CD4-positive, alpha-beta T cell (primary cell): ENCODE data around the gene IFITM5. TPM values are rescaled to one million over a fixed set of nuclear protein-coding genes. Genes with fewer than 3 reads are reported as not detected.
"Not testable (repeated sequence)": the region's sequence is repeated elsewhere in the genome, so short reads cannot be mapped to it uniquely, and the experiment has no call there.

Experiments used
- ATAC-seq: fragments of 200-7000 bp; cut with Tn5 transposase; one replicate; pipeline ENCODE4 v1.10.0; 2022; ENCODE audit warnings: mild to moderate bottlenecking; ENCODE audit not compliant: poor library complexity
- CTCF ChIA-PET: fragments of 350-600 bp; sonication (Branson Sonifier 250); formaldehyde crosslinking; loops from one replicate; lab custom pipeline; 2021; ENCODE audit warnings: antibody characterized with exemption, inconsistent platforms; lab: Charles Lee
- POLR2A ChIA-PET: fragments of 350-600 bp; sonication (Branson Sonifier 250); formaldehyde crosslinking; loops from one replicate; lab custom pipeline; 2021; ENCODE audit warnings: antibody characterized with exemption, inconsistent platforms; lab: Charles Lee
- DNase-seq, 14 experiments: peaks; one replicate each; pipeline ENCODE4 v3.0.0-alpha.2; 2013 to 2020; ENCODE audit warnings: mixed read lengths in 2 of 14
- H3K27ac ChIP-seq, 2 donors: one replicate each; pipeline versions ENCODE4 v1.5.1 to v1.7.0; 2013; ENCODE audit warnings: low read length in 2 of 2, low read depth in 1 of 2, mild to moderate bottlenecking in 1 of 2
- H3K27me3 ChIP-seq, 2 experiments: 1 replicate in 1 of 2; 2 replicates in 1 of 2; pipeline versions ENCODE4 v1.6.1 to v1.7.0; 2013; ENCODE audit warnings: low read length in 2 of 2, control low read depth in 1 of 2, mild to moderate bottlenecking in 1 of 2, moderate library complexity in 1 of 2; ENCODE audit not compliant: insufficient read depth in 2 of 2, control insufficient read depth in 1 of 2
- H3K36me3 ChIP-seq: one replicate; pipeline ENCODE4 v1.6.1; 2013; ENCODE audit warnings: low read length, control low read depth; ENCODE audit not compliant: insufficient read depth
- H3K4me1 ChIP-seq: one replicate; pipeline ENCODE4 v1.6.1; 2013; ENCODE audit warnings: low read length, control low read depth; ENCODE audit not compliant: insufficient read depth
- H3K4me3 ChIP-seq: one replicate; pipeline ENCODE4 v1.5.1; 2013; ENCODE audit warnings: mild to moderate bottlenecking, low read length, moderate library complexity
- H3K9me3 ChIP-seq, 2 experiments: 1 replicate in 1 of 2; 2 replicates in 1 of 2; pipeline versions ENCODE4 v1.6.1 to v1.7.0; 2013; ENCODE audit warnings: low read length in 2 of 2, mild to moderate bottlenecking in 2 of 2, control low read depth in 1 of 2, moderate library complexity in 1 of 2; ENCODE audit not compliant: control insufficient read depth in 1 of 2, insufficient read depth in 1 of 2
- H3K27ac Mint-ChIP-seq: one replicate; pipeline ENCODE4 v1.8.0; 2020; ENCODE audit warnings: mixed read lengths
- H3K27me3 Mint-ChIP-seq: one replicate; pipeline ENCODE4 v1.8.0; 2021; ENCODE audit warnings: mixed read lengths
- H3K36me3 Mint-ChIP-seq: one replicate; pipeline ENCODE4 v1.8.0; 2021; ENCODE audit warnings: low read depth, mixed read lengths
- H3K4me1 Mint-ChIP-seq: one replicate; pipeline ENCODE4 v1.8.0; 2021; ENCODE audit warnings: low read depth, mixed read lengths
- H3K4me3 Mint-ChIP-seq: one replicate; pipeline ENCODE4 v1.8.0; 2020; ENCODE audit warnings: mild to moderate bottlenecking, mixed read lengths
- H3K9me3 Mint-ChIP-seq: one replicate; pipeline ENCODE4 v1.8.0; 2020; ENCODE audit warnings: mixed read lengths
- intact Hi-C, 2 experiments: fragments of 100-400 bp; cut with DNase I in 1 of 2; cut with micrococcal nuclease in 1 of 2; formaldehyde crosslinking; loops; one replicate each; pipeline versions ENCODE4 v1.15.1 to v1.9.0; 2023 to 2025; cut with DNase I, micrococcal nuclease
- total RNA-seq, 174 experiments: library from RNA in 2 of 174; stranded (reverse) in 2 of 174; gene quantifications; one replicate each; pipeline ENCODE4 v1.2.3 and lab custom pipeline; 2021 to 2026

Gene IFITM5
- total RNA-seq, 2 experiments from 2014 or later = not detected

DNA sequence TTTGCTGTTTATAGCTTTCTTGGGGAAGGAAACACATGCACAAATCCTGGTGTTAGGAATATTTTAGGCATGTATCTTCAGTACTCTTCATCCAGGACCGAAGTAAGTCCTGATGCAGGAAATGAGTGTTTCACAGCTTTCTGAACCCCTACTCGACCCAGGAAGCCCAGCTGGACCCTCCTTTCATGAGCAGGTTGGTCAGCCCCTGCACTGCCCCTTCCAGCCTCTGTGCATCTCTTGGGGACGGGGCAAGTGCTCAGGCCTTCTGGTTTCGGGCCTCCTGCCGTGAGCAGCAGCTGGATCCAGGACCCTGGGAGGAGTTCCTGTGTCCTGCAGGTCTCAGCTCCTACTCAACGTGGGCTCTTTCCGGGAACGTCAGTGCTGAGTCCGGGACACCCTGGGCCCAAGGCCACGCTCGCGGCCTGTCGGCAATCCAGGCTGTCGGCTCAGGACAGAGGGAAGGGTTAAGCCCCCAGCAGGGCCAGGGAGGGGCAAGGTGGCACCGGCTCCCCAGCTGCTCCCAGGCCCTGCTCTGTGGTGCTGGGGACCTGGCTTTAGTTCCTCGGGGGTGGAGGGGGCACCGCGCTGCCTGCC is 10.8 kb upstream of the IFITM5 start:
- ChIA-PET CTCF (interaction anchor here (1.5 kb wide), 2 partner anchors 45 to 59 kb away, joined by 6 to 7 read pairs; no protein-coding TSS in a partner anchor), POLR2A (interaction anchor here (0.9 to 1.9 kb wide), 9 partner anchors 9 to 103 kb away, joined by 3 to 12 read pairs (median 4); partner anchors contain the start of genes BET1L, PGGHG, PSMD13 and RIC8A)
- not testable (repeated sequence) for H3K27me3 ChIP-seq, ATAC-seq, DNase-seq, H3K27me3 Mint-ChIP-seq, H3K9me3 ChIP-seq, H3K9me3 Mint-ChIP-seq, H3K36me3 ChIP-seq
- intact Hi-C loops = loop anchor here (5.0 to 10.0 kb wide), 4 partner anchors 43 to 205 kb away; partner anchors contain the start of genes BET1L (in 1 of the 2) and RIC8A (in 1 of the 2)
- Mint-ChIP-seq H3K4me3 (peak overlapping the region; percentile 93), H3K4me1 (peaks cover 61% of the 10 kb centered on the region), H3K36me3 (peaks cover 48% of the 10 kb centered on the region), H3K27ac (peak overlapping the region; percentile 96)
- Histone ChIP-seq H3K4me1 (peaks cover 64% of the 10 kb centered on the region), H3K27ac (peak overlapping the region; percentile 60 to 79), H3K4me3 (peak overlapping the region; percentile 79)

DNA sequence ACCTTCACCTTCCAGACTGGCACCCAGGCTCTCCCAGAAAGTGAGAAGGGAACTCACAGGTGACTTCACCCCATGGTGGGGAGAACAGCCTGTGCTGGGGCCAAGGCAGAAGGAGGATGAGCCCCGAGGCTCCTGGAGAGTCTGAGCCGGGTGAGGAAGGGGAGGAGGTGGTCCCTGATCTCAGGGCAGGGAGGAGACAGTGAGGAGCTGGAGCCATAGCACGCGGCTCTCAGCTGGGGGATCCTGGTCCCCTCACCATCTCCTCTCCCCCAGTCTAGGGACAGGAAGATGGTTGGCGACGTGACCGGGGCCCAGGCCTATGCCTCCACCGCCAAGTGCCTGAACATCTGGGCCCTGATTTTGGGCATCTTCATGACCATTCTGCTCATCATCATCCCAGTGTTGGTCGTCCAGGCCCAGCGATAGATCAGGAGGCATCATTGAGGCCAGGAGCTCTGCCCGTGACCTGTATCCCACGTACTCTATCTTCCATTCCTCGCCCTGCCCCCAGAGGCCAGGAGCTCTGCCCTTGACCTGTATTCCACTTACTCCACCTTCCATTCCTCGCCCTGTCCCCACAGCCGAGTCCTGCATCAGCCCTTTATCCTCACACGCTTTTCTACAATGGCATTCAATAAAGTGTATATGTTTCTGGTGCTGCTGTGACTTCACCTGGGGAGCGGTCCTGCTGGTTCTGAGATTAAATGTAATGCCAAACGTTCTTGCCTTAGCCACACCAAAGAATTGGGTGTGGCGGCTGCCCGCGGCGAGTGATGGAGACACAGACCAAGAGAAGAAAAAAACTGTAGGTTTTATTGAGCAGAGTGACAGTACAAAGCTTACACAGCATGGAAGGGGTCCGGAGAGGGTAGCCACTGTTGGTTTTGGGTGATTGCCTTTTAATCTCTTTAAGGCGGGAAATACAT is 9.7 kb upstream of the IFITM5 start:
- Histone ChIP-seq H3K4me3 (peak overlapping the region; percentile 79), H3K27ac (peak overlapping the region; percentile 60 to 79), H3K4me1 (peaks cover 69% of the 10 kb centered on the region)
- not testable (repeated sequence) for ATAC-seq, H3K9me3 Mint-ChIP-seq, H3K27me3 ChIP-seq, H3K9me3 ChIP-seq, H3K27me3 Mint-ChIP-seq, H3K36me3 ChIP-seq
- H3K4me3 Mint-ChIP-seq = peak overlapping the region; percentile 93
- intact Hi-C loops = loop anchor here (5.0 to 10.0 kb wide), 3 partner anchors 42 to 206 kb away; no protein-coding TSS in a partner anchor
- POLR2A ChIA-PET = interaction anchor here (0.9 to 1.9 kb wide), 11 partner anchors 8 to 102 kb away, joined by 3 to 12 read pairs (median 4); partner anchors contain the start of genes BET1L, PGGHG, PSMD13 and RIC8A
- H3K4me1 Mint-ChIP-seq = peaks cover 59% of the 10 kb centered on the region
- H3K27ac Mint-ChIP-seq = peak overlapping the region; percentile 96
- H3K36me3 Mint-ChIP-seq = peaks cover 37% of the 10 kb centered on the region
- CTCF ChIA-PET = interaction anchor here (1.5 kb wide), 2 partner anchors 46 to 58 kb away, joined by 6 to 7 read pairs; no protein-coding TSS in a partner anchor
- DNase-seq = peak in 5 of 14 experiments; percentile 50 to 65 (median 53)

DNA sequence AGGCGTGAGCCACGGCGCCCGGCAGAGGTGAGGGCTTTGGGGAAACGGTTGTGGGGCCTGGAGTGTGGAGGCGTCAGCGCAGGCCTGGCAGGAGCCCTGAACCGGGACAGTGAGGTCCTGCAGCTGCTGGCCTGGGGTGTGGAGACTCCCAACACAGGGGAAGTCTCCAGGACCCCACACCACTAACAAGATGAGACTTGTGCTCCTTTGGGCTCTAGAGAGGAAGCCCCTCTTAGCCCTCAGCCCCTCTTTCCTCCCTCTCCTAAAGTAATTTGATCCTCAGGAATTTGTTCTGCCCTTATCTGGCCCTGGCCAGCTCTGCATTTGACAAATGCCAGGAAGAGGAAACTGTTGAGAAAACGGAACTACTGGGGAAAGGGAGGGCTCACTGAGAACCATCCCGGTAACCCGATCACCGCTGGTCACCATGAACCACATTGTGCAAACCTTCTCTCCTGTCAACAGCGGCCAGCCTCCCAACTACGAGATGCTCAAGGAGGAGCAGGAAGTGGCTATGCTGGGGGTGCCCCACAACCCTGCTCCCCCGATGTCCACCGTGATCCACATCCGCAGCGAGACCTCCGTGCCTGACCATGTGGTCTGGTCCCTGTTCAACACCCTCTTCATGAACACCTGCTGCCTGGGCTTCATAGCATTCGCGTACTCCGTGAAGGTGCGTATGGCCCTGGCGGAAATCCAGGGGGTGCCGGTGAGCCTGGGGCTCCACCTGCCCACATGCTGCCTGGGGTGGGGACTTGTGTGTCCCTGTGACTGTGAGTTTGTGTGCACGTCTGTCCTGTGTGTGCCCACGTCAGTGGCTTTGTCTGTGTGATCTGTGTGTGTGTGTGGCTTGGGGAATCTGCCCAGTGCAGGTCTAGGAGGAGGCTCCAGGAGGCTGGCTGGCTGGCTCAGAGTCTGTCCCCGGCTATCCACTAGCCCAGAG is 8.7 kb upstream of the IFITM5 start, which contains the start of gene IFITM2:
IFITM2 (plus strand) TSS at position 51 of the 943 bp plus-strand sequence; CDS start at position 428, 377 bp downstream.
- Mint-ChIP-seq H3K4me1 (peaks cover 51% of the 10 kb centered on the region), H3K27ac (peak within 1 kb of the TSS; percentile 96), H3K4me3 (peak within 1 kb of the TSS; percentile 93), H3K36me3 (peaks cover 28% of the 10 kb centered on the region)
- not testable (repeated sequence) for H3K9me3 Mint-ChIP-seq, H3K9me3 ChIP-seq, H3K27me3 Mint-ChIP-seq, H3K36me3 ChIP-seq, H3K27me3 ChIP-seq
- peak within 1 kb of the TSS; percentile 79 to 82 for H3K27ac ChIP-seq
- ChIA-PET CTCF (interaction anchor here (1.5 to 3.8 kb wide), 2 partner anchors 47 to 57 kb away, joined by 6 to 31 read pairs; no protein-coding TSS in a partner anchor), POLR2A (interaction anchor here (0.6 to 1.5 kb wide), 6 partner anchors 9 to 71 kb away, joined by 3 to 4 read pairs (median 3); partner anchors contain the start of gene PSMD13)
- H3K4me3 ChIP-seq = peak within 1 kb of the TSS; percentile 79
- H3K4me1 ChIP-seq = peaks cover 59% of the 10 kb centered on the region
- intact Hi-C loops = loop anchor here (5.0 to 10.0 kb wide), 3 partner anchors 41 to 207 kb away; no protein-coding TSS in a partner anchor
- DNase-seq (peak in 8 of 14 experiments; percentile 43 to 81 (median 57)), ATAC-seq (peak; percentile 64)
